Glomerular endothelial cell (primary cell): ENCODE data around the gene FIBCD1. TPM values are rescaled to one million over a fixed set of nuclear protein-coding genes. Genes with fewer than 3 reads are reported as not detected.
"Not testable (repeated sequence)": the region's sequence is repeated elsewhere in the genome, so short reads cannot be mapped to it uniquely, and the experiment has no call there.

Experiments
- DNase-seq: peaks from one replicate; pipeline ENCODE4 v3.0.0-alpha.2; 2011; ENCODE audit warnings: low read depth, low spot score; ENCODE audit errors: extremely low read depth
- total RNA-seq: library from RNA; depleted of rRNA; stranded (reverse); fragments of >200 nt; gene quantifications from 2 replicates; pipeline ENCODE4 v1.2.3, GENCODE V29; 2015

The FIBCD1 gene
- total RNA-seq, 1 donor from 2014 or later, result not detected

- DNase-seq, result no peak
These were observed 17.0 kb upstream of the FIBCD1 start for GRCh38 chr9:130955947-130956621.

- not testable (repeated sequence) for DNase-seq
These were observed 15.9 kb upstream of the FIBCD1 start for GRCh38 chr9:130954925-130955324.

GRCh38 chr9:130954317-130954716 is 15.3 kb upstream of the FIBCD1 start:
- no peak for DNase-seq

- no peak for DNase-seq
These were observed 13.2 kb upstream of the FIBCD1 start for GRCh38 chr9:130952065-130952762.

- no peak for DNase-seq
These were observed 10.9 kb upstream of the FIBCD1 start for GRCh38 chr9:130950039-130950311.

GRCh38 chr9:130949188-130950038 is 10.4 kb upstream of the FIBCD1 start:
- DNase-seq, result no peak

GRCh38 chr9:130948266-130948665 is 9.2 kb upstream of the FIBCD1 start:
- DNase-seq, result no peak

GRCh38 chr9:130947618-130948140 is 8.6 kb upstream of the FIBCD1 start:
- DNase-seq, result no peak

GRCh38 chr9:130946766-130947617 is 7.9 kb upstream of the FIBCD1 start:
- DNase-seq, result no peak

- no peak for DNase-seq
These were observed 6.1 kb upstream of the FIBCD1 start for GRCh38 chr9:130945173-130945572.

- DNase-seq, result no peak
These were observed 5.5 kb upstream of the FIBCD1 start for GRCh38 chr9:130944510-130945058.

- DNase-seq, result no peak
These were observed 4.7 kb upstream of the FIBCD1 start for GRCh38 chr9:130943777-130944176.

- no peak for DNase-seq
These were observed 4.2 kb upstream of the FIBCD1 start for GRCh38 chr9:130943221-130943620.

- DNase-seq, result no peak
These were observed 3.6 kb upstream of the FIBCD1 start for GRCh38 chr9:130942679-130943078.

- DNase-seq, result no peak
These were observed 3.0 kb upstream of the FIBCD1 start for GRCh38 chr9:130942084-130942483.

- DNase-seq, result no peak
These were observed 1.9 kb upstream of the FIBCD1 start for GRCh38 chr9:130940693-130941576.

- DNase-seq, result no peak
These were observed 1.0 kb upstream of the FIBCD1 start for GRCh38 chr9:130940027-130940549.

GRCh38 chr9:130939405-130940026 is 469 bp upstream of the FIBCD1 start:
- DNase-seq, result no peak
